CD4-positive, CD25-positive, alpha-beta regulatory T cell (primary cell): Measurements from ENCODE around the gene C1orf21. TPM values are rescaled to one million over a fixed set of nuclear protein-coding genes. Genes with fewer than 3 reads are reported as not detected.

ENCODE experiments used
- ATAC-seq, 2 donors: fragments of 150-1000 bp; cut with Tn5 transposase; one replicate each; pipeline ENCODE4 v1.10.0; 2021; ENCODE audit warnings: low read depth in 2 of 2, moderate number of reproducible peaks in 2 of 2, moderate library complexity in 1 of 2
- DNase-seq, 3 donors: peaks; one replicate each; pipeline versions ENCODE4 v3.0.0 to v3.0.0-alpha.2; 2012 to 2022; ENCODE audit warnings: mixed read lengths in 1 of 3
- H3K27ac ChIP-seq: one replicate; pipeline ENCODE4 v1.7.0; 2013; ENCODE audit warnings: mild to moderate bottlenecking, low read length; ENCODE audit not compliant: insufficient read depth, poor library complexity, severe bottlenecking
- H3K27me3 ChIP-seq: one replicate; pipeline ENCODE4 v1.7.0; 2013; ENCODE audit warnings: low read length; ENCODE audit not compliant: control insufficient read depth, insufficient read depth
- H3K36me3 ChIP-seq: one replicate; pipeline ENCODE4 v1.7.0; 2013; ENCODE audit warnings: mild to moderate bottlenecking, low read length, moderate library complexity; ENCODE audit not compliant: control insufficient read depth, insufficient read depth
- H3K4me1 ChIP-seq: 2 replicates; pipeline ENCODE4 v1.7.0; 2013; ENCODE audit warnings: mild to moderate bottlenecking, low read length; ENCODE audit not compliant: insufficient read depth, control insufficient read depth, poor library complexity, severe bottlenecking
- H3K4me3 ChIP-seq: one replicate; pipeline ENCODE4 v1.7.0; 2013; ENCODE audit warnings: low read depth, mild to moderate bottlenecking, low read length, moderate library complexity
- H3K9me3 ChIP-seq, 2 experiments: 1 replicate in 1 of 2; 2 replicates in 1 of 2; pipeline ENCODE4 v1.7.0; 2013; ENCODE audit warnings: low read length in 2 of 2, mild to moderate bottlenecking in 1 of 2, moderate library complexity in 1 of 2; ENCODE audit not compliant: control insufficient read depth in 2 of 2
- H3K27ac Mint-ChIP-seq, 3 donors: one replicate each; pipeline ENCODE4 v1.8.0; 2020 to 2022; ENCODE audit warnings: mild to moderate bottlenecking in 3 of 3, mixed read lengths in 3 of 3, moderate library complexity in 2 of 3
- H3K27me3 Mint-ChIP-seq: one replicate; pipeline ENCODE4 v1.8.0; 2022; ENCODE audit warnings: mild to moderate bottlenecking, mixed read lengths
- H3K36me3 Mint-ChIP-seq: one replicate; pipeline ENCODE4 v1.8.0; 2020; ENCODE audit warnings: mixed read lengths
- H3K4me1 Mint-ChIP-seq, 4 donors: one replicate each; pipeline ENCODE4 v1.8.0; 2020 to 2022; ENCODE audit warnings: mixed read lengths in 4 of 4, mild to moderate bottlenecking in 1 of 4
- H3K4me3 Mint-ChIP-seq, 4 donors: one replicate each; pipeline ENCODE4 v1.8.0; 2020 to 2022; ENCODE audit warnings: mild to moderate bottlenecking in 4 of 4, mixed read lengths in 4 of 4, moderate library complexity in 3 of 4
- H3K9me3 Mint-ChIP-seq, 7 donors: one replicate each; pipeline ENCODE4 v1.8.0; 2020 to 2022; ENCODE audit warnings: mixed read lengths in 7 of 7, mild to moderate bottlenecking in 3 of 7, moderate library complexity in 2 of 7
- polyA plus RNA-seq, 4 donors: library from polyadenylated mRNA; unstranded; fragments of 300-500 nt; fragmentation: Illumina TruSeq; gene quantifications; one replicate each; pipeline ENCODE4 v1.2.3, GENCODE V29; 2021
- total RNA-seq: library from RNA; stranded (reverse); gene quantifications from one replicate; pipeline ENCODE4 v1.2.3, GENCODE V29; 2022

The C1orf21 gene
- total and polyA plus RNA-seq, 5 donors from 2014 or later, result 0.05 to 0.59 TPM; not detected in 3

GRCh38 chr1:184387476-184388318, 868 bp downstream of the C1orf21 start:
- Mint-ChIP-seq H3K27me3 (peaks cover 64% of the 10 kb centered on the region), H3K4me1 (peaks cover 6 to 24% (median 13%) of the 10 kb centered on the region in 4 donors), H3K27ac (peak overlapping the region in 2 of 3 donors; percentile 0 to 74), H3K4me3 (peak overlapping the region; percentile 63 to 82 (median 81)), H3K36me3 (no peaks in the 10 kb centered on the region), H3K9me3 (peaks cover 0 to 4% (median 0%) of the 10 kb centered on the region in 7 donors)
- DNase-seq (peak in 2 of 3 donors; percentile 5 to 47), ATAC-seq (peak in 1 of 2 donors; percentile 22)
- Histone ChIP-seq H3K4me1 (peaks cover 19% of the 10 kb centered on the region), H3K27me3 (peaks cover 57% of the 10 kb centered on the region), H3K9me3 (no peaks in the 10 kb centered on the region), H3K36me3 (no peaks in the 10 kb centered on the region), H3K4me3 (peak overlapping the region; percentile 26), H3K27ac (no peak overlapping the region)

- Histone ChIP-seq H3K27ac (no peak overlapping the region), H3K4me3 (no peak overlapping the region)
- peaks cover 0 to 4% (median 0%) of the 10 kb centered on the region in 7 donors for H3K9me3 Mint-ChIP-seq
These were observed 1.6 kb downstream of the C1orf21 start for GRCh38 chr1:184388319-184388889.

GRCh38 chr1:184388971-184389370, 2.1 kb downstream of the C1orf21 start:
- Mint-ChIP-seq H3K36me3 (no peaks in the 10 kb centered on the region), H3K27ac (no peak overlapping the region), H3K4me1 (peaks cover 6 to 24% (median 13%) of the 10 kb centered on the region in 4 donors), H3K27me3 (peaks cover 65% of the 10 kb centered on the region), H3K4me3 (peak overlapping the region in 2 of 4 donors; percentile 82), H3K9me3 (peaks cover 0 to 4% (median 0%) of the 10 kb centered on the region in 7 donors)
- H3K4me3 ChIP-seq, result no peak overlapping the region
- DNase-seq (no peak), ATAC-seq (no peak)
- H3K4me1 ChIP-seq, result peaks cover 19% of the 10 kb centered on the region
- H3K36me3 ChIP-seq, result no peaks in the 10 kb centered on the region
- peaks cover 56% of the 10 kb centered on the region for H3K27me3 ChIP-seq
- H3K27ac ChIP-seq, result no peak overlapping the region
- H3K9me3 ChIP-seq, result no peaks in the 10 kb centered on the region

More at GRCh38 chr1:184388319-184388889, 1.6 kb downstream of the C1orf21 start:
- peaks cover 60% of the 10 kb centered on the region for H3K27me3 ChIP-seq
- peaks cover 19% of the 10 kb centered on the region for H3K4me1 ChIP-seq
- H3K36me3 Mint-ChIP-seq, result no peaks in the 10 kb centered on the region
- H3K4me3 Mint-ChIP-seq, result peak overlapping the region; percentile 63 to 82 (median 81)
- H3K27me3 Mint-ChIP-seq, result peaks cover 66% of the 10 kb centered on the region
- peak in 1 of 3 donors; percentile 10 for DNase-seq
- H3K36me3 ChIP-seq, result no peaks in the 10 kb centered on the region
- H3K9me3 ChIP-seq, result no peaks in the 10 kb centered on the region
- no peak for ATAC-seq
- peak overlapping the region in 1 of 3 donors; percentile 74 for H3K27ac Mint-ChIP-seq
- peaks cover 6 to 24% (median 13%) of the 10 kb centered on the region in 4 donors for H3K4me1 Mint-ChIP-seq

DNA sequence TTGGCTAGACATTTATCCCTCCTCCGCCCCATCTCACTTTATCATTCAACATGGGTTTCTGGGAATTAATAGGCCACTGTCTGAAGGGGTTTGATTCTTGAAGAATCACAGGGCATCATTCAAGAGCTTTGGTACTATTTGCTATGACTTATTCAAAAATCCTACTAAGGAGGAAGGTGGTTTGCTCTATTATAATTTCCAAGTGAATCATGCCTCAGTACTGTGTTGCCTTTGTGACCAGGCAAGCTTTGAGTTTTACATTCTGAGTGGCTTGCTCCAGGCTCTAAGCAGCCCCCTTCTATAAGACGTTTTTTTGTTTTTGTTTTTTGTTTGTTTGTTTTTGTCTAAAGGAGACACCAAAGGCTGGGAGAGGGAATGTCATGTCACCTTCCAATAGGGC, 2.6 kb downstream of the C1orf21 start:
- Histone ChIP-seq H3K4me1 (peaks cover 19% of the 10 kb centered on the region), H3K36me3 (no peaks in the 10 kb centered on the region), H3K27me3 (peaks cover 54% of the 10 kb centered on the region), H3K4me3 (no peak overlapping the region), H3K27ac (no peak overlapping the region), H3K9me3 (no peaks in the 10 kb centered on the region)
- Mint-ChIP-seq H3K27me3 (peaks cover 64% of the 10 kb centered on the region), H3K36me3 (no peaks in the 10 kb centered on the region), H3K27ac (no peak overlapping the region), H3K4me1 (peaks cover 6 to 24% (median 13%) of the 10 kb centered on the region in 4 donors), H3K4me3 (peak overlapping the region in 1 of 4 donors; percentile 85), H3K9me3 (peaks cover 0 to 4% (median 0%) of the 10 kb centered on the region in 7 donors)
- ATAC-seq, result no peak
- no peak for DNase-seq

GRCh38 chr1:184390889-184391288, 4.1 kb downstream of the C1orf21 start:
- Histone ChIP-seq H3K4me1 (peaks cover 18% of the 10 kb centered on the region), H3K27me3 (peaks cover 40% of the 10 kb centered on the region), H3K36me3 (no peaks in the 10 kb centered on the region), H3K4me3 (no peak overlapping the region), H3K27ac (no peak overlapping the region), H3K9me3 (no peaks in the 10 kb centered on the region)
- peaks cover 59% of the 10 kb centered on the region for H3K27me3 Mint-ChIP-seq
- no peak for DNase-seq
- peaks cover 0 to 4% (median 0%) of the 10 kb centered on the region in 7 donors for H3K9me3 Mint-ChIP-seq
- no peak for ATAC-seq
- H3K36me3 Mint-ChIP-seq, result no peaks in the 10 kb centered on the region
- peaks cover 6 to 16% (median 10%) of the 10 kb centered on the region in 4 donors for H3K4me1 Mint-ChIP-seq
- H3K4me3 Mint-ChIP-seq, result no peak overlapping the region
- H3K27ac Mint-ChIP-seq, result no peak overlapping the region

DNA sequence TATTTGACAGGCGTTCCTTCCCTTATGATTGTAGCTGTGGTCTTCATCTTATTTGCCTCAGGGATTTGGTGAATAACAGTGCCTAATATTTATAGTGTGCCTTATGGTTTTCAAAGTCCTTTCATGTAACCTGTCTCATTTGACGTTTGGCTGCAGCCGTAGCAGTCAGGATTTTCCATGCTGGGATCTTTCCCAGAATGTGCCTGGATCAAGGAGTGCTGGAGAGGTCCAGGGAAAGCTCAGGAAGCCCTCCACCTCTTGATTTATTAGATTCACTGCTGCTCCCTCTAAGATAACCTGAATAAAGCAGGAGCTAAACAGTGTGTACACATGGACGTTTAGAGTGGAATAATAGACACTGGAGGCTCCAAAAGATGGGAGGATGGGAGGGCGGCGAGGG, 5.2 kb downstream of the C1orf21 start:
- DNase-seq, result no peak
- Mint-ChIP-seq H3K27ac (no peak overlapping the region), H3K4me1 (peaks cover 5 to 12% (median 8%) of the 10 kb centered on the region in 4 donors), H3K27me3 (peaks cover 61% of the 10 kb centered on the region), H3K9me3 (peaks cover 0 to 4% (median 0%) of the 10 kb centered on the region in 7 donors), H3K36me3 (no peaks in the 10 kb centered on the region), H3K4me3 (no peak overlapping the region)
- peaks cover 41% of the 10 kb centered on the region for H3K27me3 ChIP-seq
- ATAC-seq, result no peak
- H3K9me3 ChIP-seq, result no peaks in the 10 kb centered on the region
- H3K4me3 ChIP-seq, result no peak overlapping the region
- no peak overlapping the region for H3K27ac ChIP-seq
- peaks cover 10% of the 10 kb centered on the region for H3K4me1 ChIP-seq
- no peaks in the 10 kb centered on the region for H3K36me3 ChIP-seq

DNA sequence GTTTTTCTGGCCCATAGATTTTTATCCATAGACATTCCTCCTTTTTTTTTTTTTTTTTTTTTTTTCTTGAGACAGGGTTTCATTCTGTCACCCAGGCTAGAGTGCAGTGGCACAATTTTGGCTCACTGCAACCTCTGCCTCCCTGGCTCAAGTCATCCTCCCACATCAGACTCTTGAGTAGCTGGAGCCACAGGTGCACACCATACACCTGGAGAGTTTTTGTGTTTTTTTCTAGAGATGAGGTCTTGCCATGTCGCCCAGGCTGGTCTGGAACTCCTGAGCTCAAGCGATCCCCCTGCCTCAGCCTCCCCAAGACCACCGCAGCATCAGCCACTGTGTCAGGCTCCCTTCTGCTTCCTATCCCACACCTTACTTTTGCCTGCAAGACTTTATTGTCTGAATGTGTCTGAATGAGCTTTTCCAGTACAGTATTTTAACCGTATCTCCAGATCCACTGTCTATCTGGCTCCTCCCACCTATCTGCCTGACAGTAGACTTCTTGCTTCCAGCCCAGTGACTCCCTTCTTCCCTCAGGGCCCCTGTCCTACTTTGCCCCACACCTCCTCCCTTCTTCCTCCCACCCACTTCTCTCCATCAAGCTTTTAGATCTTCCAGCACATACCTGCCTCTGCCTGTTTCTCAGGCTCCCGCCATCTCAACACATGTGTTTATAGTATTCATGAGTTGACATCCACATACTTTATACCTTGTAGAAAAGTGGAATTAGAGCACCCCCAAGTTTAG, 6.1 kb downstream of the C1orf21 start:
- H3K4me3 ChIP-seq, result no peak overlapping the region
- H3K27ac Mint-ChIP-seq, result no peak overlapping the region
- no peaks in the 10 kb centered on the region for H3K9me3 ChIP-seq
- no peak overlapping the region for H3K4me3 Mint-ChIP-seq
- H3K27ac ChIP-seq, result no peak overlapping the region
- H3K36me3 Mint-ChIP-seq, result no peaks in the 10 kb centered on the region
- H3K36me3 ChIP-seq, result no peaks in the 10 kb centered on the region
- peaks cover 2% of the 10 kb centered on the region for H3K4me1 ChIP-seq
- H3K4me1 Mint-ChIP-seq, result peaks cover 3 to 8% (median 5%) of the 10 kb centered on the region in 4 donors
- DNase-seq (no peak), ATAC-seq (no peak)
- peaks cover 57% of the 10 kb centered on the region for H3K27me3 Mint-ChIP-seq
- H3K9me3 Mint-ChIP-seq, result peaks cover 0 to 4% (median 0%) of the 10 kb centered on the region in 7 donors
- H3K27me3 ChIP-seq, result peaks cover 38% of the 10 kb centered on the region
